ENCODE results near the gene OXCT1.
"Not testable (repeated sequence)": the region's sequence is repeated elsewhere in the genome, so short reads cannot be mapped to it uniquely, and the experiment has no call there.

OXCT1 gene

DNA sequence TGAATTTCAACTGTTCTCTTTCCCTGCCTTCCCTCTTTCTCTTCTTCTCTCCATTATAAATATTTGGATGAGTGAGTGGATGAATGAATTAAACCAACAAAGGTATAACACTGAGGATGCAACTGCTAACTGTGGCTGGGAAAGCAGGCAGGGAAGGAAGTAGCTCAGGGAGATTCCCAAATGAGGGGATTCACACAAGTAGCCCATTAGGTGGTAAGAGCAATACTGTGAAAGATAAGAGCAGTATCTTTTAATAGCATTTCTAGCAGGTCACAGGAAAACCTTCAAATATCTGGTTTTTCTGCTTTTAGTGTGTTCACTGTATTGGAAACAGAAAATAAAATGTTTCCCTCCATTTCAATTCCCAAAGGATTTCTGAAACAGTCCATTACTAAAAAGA lies 105.6 kb downstream of the OXCT1 start:
- Histone ChIP-seq H3K4me1 (ENCODE audit: control insufficient read depth, insufficient read depth, low read length) (no peaks in the 10 kb centered on the region), H3K36me3 (ENCODE audit: control insufficient read depth, insufficient read depth, low read length) (no peaks in the 10 kb centered on the region), H3K9me3 (ENCODE audit: control insufficient read depth, insufficient read depth, low read length) (no peaks in the 10 kb centered on the region), H3K4me3 (ENCODE audit: low read depth, low read length) (no peak overlapping the region), H3K27me3 (ENCODE audit: control insufficient read depth, insufficient read depth, low read length) (no peaks in the 10 kb centered on the region), H3K9ac (ENCODE audit: low read depth, low read length) (no peak overlapping the region)

DNA sequence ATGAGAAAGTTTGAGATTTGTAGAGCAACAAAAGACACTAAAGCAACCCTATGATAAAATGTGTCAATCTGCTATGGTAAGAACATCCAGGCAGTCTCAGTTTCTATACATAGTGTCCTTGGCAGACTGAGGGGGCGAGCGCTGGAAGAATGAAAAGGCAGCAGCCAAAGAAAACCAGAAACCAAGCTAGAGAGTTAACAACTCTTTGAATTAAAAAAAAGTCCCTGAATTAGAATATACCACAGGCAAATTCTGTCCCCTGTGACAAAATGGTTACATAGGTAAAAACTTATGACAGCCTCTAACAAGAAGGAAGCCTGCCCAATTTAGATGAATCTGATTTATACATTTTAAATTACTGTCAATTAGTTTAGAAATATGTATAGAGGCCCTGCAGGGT lies 106.7 kb downstream of the OXCT1 start:
- H3K9me3 ChIP-seq (ENCODE audit: control insufficient read depth, insufficient read depth, low read length), result no peaks in the 10 kb centered on the region
- no peaks in the 10 kb centered on the region for H3K4me1 ChIP-seq (ENCODE audit: control insufficient read depth, insufficient read depth, low read length)
- no peaks in the 10 kb centered on the region for H3K36me3 ChIP-seq (ENCODE audit: control insufficient read depth, insufficient read depth, low read length)
- H3K27me3 ChIP-seq (ENCODE audit: control insufficient read depth, insufficient read depth, low read length), result no peaks in the 10 kb centered on the region
- no peak overlapping the region for H3K9ac ChIP-seq (ENCODE audit: low read depth, low read length)
- no peak overlapping the region for H3K4me3 ChIP-seq (ENCODE audit: low read depth, low read length)

- H3K27me3 ChIP-seq (ENCODE audit: control insufficient read depth, insufficient read depth, low read length), result no peaks in the 10 kb centered on the region
- no peak overlapping the region for H3K4me3 ChIP-seq (ENCODE audit: low read depth, low read length)
- H3K4me1 ChIP-seq (ENCODE audit: control insufficient read depth, insufficient read depth, low read length), result no peaks in the 10 kb centered on the region
- H3K9me3 ChIP-seq (ENCODE audit: control insufficient read depth, insufficient read depth, low read length), result no peaks in the 10 kb centered on the region
- no peaks in the 10 kb centered on the region for H3K36me3 ChIP-seq (ENCODE audit: control insufficient read depth, insufficient read depth, low read length)
- H3K9ac ChIP-seq (ENCODE audit: low read depth, low read length), result no peak overlapping the region
Measured at GRCh38 chr5:41763081-41763480, 107.1 kb downstream of the OXCT1 start.

DNA sequence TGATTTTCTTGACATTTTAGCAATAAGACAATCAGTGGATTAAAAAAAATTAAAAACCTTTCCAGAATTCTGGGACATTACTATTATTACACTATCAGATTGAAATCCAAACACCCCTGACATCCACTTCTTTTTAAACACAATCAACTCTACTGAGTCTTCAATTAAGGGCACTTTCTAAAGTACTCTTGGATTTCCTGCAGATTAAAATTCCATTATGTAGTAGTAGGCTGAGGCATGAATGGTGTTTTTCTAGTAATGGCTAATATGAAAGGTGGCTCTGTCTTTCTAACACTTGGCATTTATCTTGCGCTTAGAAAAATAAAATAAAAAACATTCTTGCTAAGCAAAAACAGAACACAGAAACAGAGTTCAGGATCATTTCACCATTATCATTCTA lies 107.8 kb downstream of the OXCT1 start:
- H3K36me3 ChIP-seq (ENCODE audit: control insufficient read depth, insufficient read depth, low read length), result no peaks in the 10 kb centered on the region

DNA sequence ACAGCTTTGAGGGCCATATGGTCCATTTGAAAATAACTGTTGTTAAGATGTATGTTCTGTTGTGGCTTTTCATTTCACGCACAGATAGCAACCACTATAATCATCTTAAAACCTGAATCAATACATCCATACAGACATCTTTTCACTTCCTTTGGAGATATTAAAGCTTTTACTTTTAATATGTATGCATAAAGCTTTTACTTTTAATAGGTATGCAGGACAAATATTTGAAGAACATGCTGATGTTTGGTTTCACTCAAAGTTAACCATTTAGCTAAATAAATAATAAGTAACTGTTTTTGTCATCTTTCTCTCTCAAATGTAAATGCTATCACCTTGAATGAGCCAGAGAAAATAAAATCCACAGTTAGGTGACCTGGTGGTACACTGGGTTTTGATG lies 108.6 kb downstream of the OXCT1 start:
- Histone ChIP-seq H3K36me3 (ENCODE audit: control insufficient read depth, insufficient read depth, low read length) (no peaks in the 10 kb centered on the region), H3K9ac (ENCODE audit: low read depth, low read length) (no peak overlapping the region), H3K4me3 (ENCODE audit: low read depth, low read length) (no peak overlapping the region), H3K27me3 (ENCODE audit: control insufficient read depth, insufficient read depth, low read length) (no peaks in the 10 kb centered on the region), H3K4me1 (ENCODE audit: control insufficient read depth, insufficient read depth, low read length) (no peaks in the 10 kb centered on the region), H3K9me3 (ENCODE audit: control insufficient read depth, insufficient read depth, low read length) (no peaks in the 10 kb centered on the region)

More for the DNA sequence above, 107.8 kb downstream of the OXCT1 start:
- Histone ChIP-seq H3K4me3 (ENCODE audit: low read depth, low read length) (no peak overlapping the region), H3K4me1 (ENCODE audit: control insufficient read depth, insufficient read depth, low read length) (no peaks in the 10 kb centered on the region), H3K27me3 (ENCODE audit: control insufficient read depth, insufficient read depth, low read length) (no peaks in the 10 kb centered on the region), H3K9ac (ENCODE audit: low read depth, low read length) (no peak overlapping the region), H3K9me3 (ENCODE audit: control insufficient read depth, insufficient read depth, low read length) (no peaks in the 10 kb centered on the region)

GRCh38 chr5:41755705-41756104 lies 114.5 kb downstream of the OXCT1 start:
- Histone ChIP-seq H3K27me3 (ENCODE audit: control insufficient read depth, insufficient read depth, low read length) (no peaks in the 10 kb centered on the region), H3K4me1 (ENCODE audit: control insufficient read depth, insufficient read depth, low read length) (no peaks in the 10 kb centered on the region), H3K4me3 (ENCODE audit: low read depth, low read length) (no peak overlapping the region), H3K36me3 (ENCODE audit: control insufficient read depth, insufficient read depth, low read length) (no peaks in the 10 kb centered on the region), H3K9me3 (ENCODE audit: control insufficient read depth, insufficient read depth, low read length) (no peaks in the 10 kb centered on the region), H3K9ac (ENCODE audit: low read depth, low read length) (no peak overlapping the region)

GRCh38 chr5:41754857-41755256 lies 115.4 kb downstream of the OXCT1 start:
- Histone ChIP-seq H3K27me3 (ENCODE audit: control insufficient read depth, insufficient read depth, low read length) (no peaks in the 10 kb centered on the region), H3K4me1 (ENCODE audit: control insufficient read depth, insufficient read depth, low read length) (no peaks in the 10 kb centered on the region), H3K9ac (ENCODE audit: low read depth, low read length) (no peak overlapping the region), H3K36me3 (ENCODE audit: control insufficient read depth, insufficient read depth, low read length) (no peaks in the 10 kb centered on the region), H3K9me3 (ENCODE audit: control insufficient read depth, insufficient read depth, low read length) (no peaks in the 10 kb centered on the region), H3K4me3 (ENCODE audit: low read depth, low read length) (no peak overlapping the region)

GRCh38 chr5:41751867-41752266 lies 118.4 kb downstream of the OXCT1 start:
- H3K4me3 ChIP-seq (ENCODE audit: low read depth, low read length), result no peak overlapping the region
- no peaks in the 10 kb centered on the region for H3K36me3 ChIP-seq (ENCODE audit: control insufficient read depth, insufficient read depth, low read length)
- no peaks in the 10 kb centered on the region for H3K27me3 ChIP-seq (ENCODE audit: control insufficient read depth, insufficient read depth, low read length)
- no peak overlapping the region for H3K9ac ChIP-seq (ENCODE audit: low read depth, low read length)
- H3K9me3 ChIP-seq (ENCODE audit: control insufficient read depth, insufficient read depth, low read length), result no peaks in the 10 kb centered on the region
- H3K4me1 ChIP-seq (ENCODE audit: control insufficient read depth, insufficient read depth, low read length), result no peaks in the 10 kb centered on the region

- Histone ChIP-seq H3K4me3 (ENCODE audit: low read depth, low read length) (no peak overlapping the region), H3K9ac (ENCODE audit: low read depth, low read length) (no peak overlapping the region), H3K27me3 (ENCODE audit: control insufficient read depth, insufficient read depth, low read length) (no peaks in the 10 kb centered on the region), H3K36me3 (ENCODE audit: control insufficient read depth, insufficient read depth, low read length) (no peaks in the 10 kb centered on the region), H3K9me3 (ENCODE audit: control insufficient read depth, insufficient read depth, low read length) (no peaks in the 10 kb centered on the region), H3K4me1 (ENCODE audit: control insufficient read depth, insufficient read depth, low read length) (no peaks in the 10 kb centered on the region)
Measured at GRCh38 chr5:41748631-41749030, 121.6 kb downstream of the OXCT1 start.

- Histone ChIP-seq H3K27me3 (ENCODE audit: control insufficient read depth, insufficient read depth, low read length) (no peaks in the 10 kb centered on the region), H3K36me3 (ENCODE audit: control insufficient read depth, insufficient read depth, low read length) (no peaks in the 10 kb centered on the region)
Measured at GRCh38 chr5:41747708-41748107, 122.5 kb downstream of the OXCT1 start.

GRCh38 chr5:41747301-41747700 lies 122.9 kb downstream of the OXCT1 start:
- H3K9me3 ChIP-seq (ENCODE audit: control insufficient read depth, insufficient read depth, low read length), result no peaks in the 10 kb centered on the region
- no peak overlapping the region for H3K9ac ChIP-seq (ENCODE audit: low read depth, low read length)
- no peaks in the 10 kb centered on the region for H3K4me1 ChIP-seq (ENCODE audit: control insufficient read depth, insufficient read depth, low read length)
- no peaks in the 10 kb centered on the region for H3K27me3 ChIP-seq (ENCODE audit: control insufficient read depth, insufficient read depth, low read length)
- no peak overlapping the region for H3K4me3 ChIP-seq (ENCODE audit: low read depth, low read length)
- no peaks in the 10 kb centered on the region for H3K36me3 ChIP-seq (ENCODE audit: control insufficient read depth, insufficient read depth, low read length)

More at GRCh38 chr5:41747708-41748107, 122.5 kb downstream of the OXCT1 start:
- no peaks in the 10 kb centered on the region for H3K9me3 ChIP-seq (ENCODE audit: control insufficient read depth, insufficient read depth, low read length)
- H3K9ac ChIP-seq (ENCODE audit: low read depth, low read length), result no peak overlapping the region
- no peaks in the 10 kb centered on the region for H3K4me1 ChIP-seq (ENCODE audit: control insufficient read depth, insufficient read depth, low read length)
- H3K4me3 ChIP-seq (ENCODE audit: low read depth, low read length), result no peak overlapping the region

DNA sequence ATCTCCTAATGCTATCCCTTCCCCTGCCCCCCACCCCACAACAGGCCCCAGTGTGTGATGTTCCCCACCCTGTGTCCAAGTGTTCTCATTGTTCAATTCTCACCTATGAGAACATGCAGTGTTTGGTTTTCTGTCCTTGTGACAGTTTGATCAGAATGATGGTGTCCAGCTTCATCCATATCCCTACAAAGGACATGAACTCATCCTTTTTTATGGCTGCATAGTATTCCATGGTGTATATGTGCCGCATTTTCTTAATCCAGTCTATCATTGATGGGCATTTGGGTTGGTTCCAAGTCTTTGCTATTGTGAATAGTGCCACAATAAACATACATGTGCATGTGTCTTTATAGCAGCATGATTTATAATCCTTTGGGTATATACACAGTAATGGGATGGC lies 127.6 kb downstream of the OXCT1 start:
- not testable (repeated sequence) for H3K4me1 ChIP-seq (ENCODE audit: control insufficient read depth, insufficient read depth, low read length)

More for the DNA sequence above, 127.6 kb downstream of the OXCT1 start:
- H3K4me3 ChIP-seq (ENCODE audit: low read depth, low read length); H3K9ac ChIP-seq (ENCODE audit: low read depth, low read length); H3K27me3 ChIP-seq (ENCODE audit: control insufficient read depth, insufficient read depth, low read length); H3K36me3 ChIP-seq (ENCODE audit: control insufficient read depth, insufficient read depth, low read length); H3K9me3 ChIP-seq (ENCODE audit: control insufficient read depth, insufficient read depth, low read length): not testable (repeated sequence)
